Cardiac fibroblast (primary cell): Measurements from ENCODE around the gene CDH13.

Experiments
- DNase-seq, 2 donors: peaks; one replicate each; pipeline versions ENCODE4 v3.0.0 to v3.0.0-alpha.2; 2010; ENCODE audit warnings: low read depth in 2 of 2
- H3K4me3 ChIP-seq, 2 donors: replicated peaks in 1 of 2; 1 replicate in 1 of 2; 2 replicates in 1 of 2; pipeline ENCODE4 v1.5.1; 2011; ENCODE audit warnings: low read depth in 2 of 2, low read length in 2 of 2, mild to moderate bottlenecking in 2 of 2, moderate library complexity in 1 of 2
- CTCF ChIP-seq: IDR thresholded peaks from one replicate; pipeline ENCODE4 v1.5.1; 2011; ENCODE audit warnings: low read depth, mild to moderate bottlenecking, low read length, inconsistent platforms

Gene CDH13

GRCh38 chr16:83738923-83739503, 1112.2 kb downstream of the CDH13 start:
- H3K4me3 ChIP-seq = no peak overlapping the region
- peak in 1 of 2 donors; percentile 2 for DNase-seq
- no peak for TF ChIP-seq CTCF

- TF ChIP-seq CTCF = no peak
- H3K4me3 ChIP-seq = no peak overlapping the region
- DNase-seq = peak in 1 of 2 donors; percentile 1
Measured at GRCh38 chr16:83742124-83742899, 1115.5 kb downstream of the CDH13 start.

- TF ChIP-seq CTCF = no peak
- no peak for DNase-seq
- no peak overlapping the region for H3K4me3 ChIP-seq
Measured at GRCh38 chr16:83743241-83743640, 1116.5 kb downstream of the CDH13 start.

- DNase-seq = no peak
- no peak for TF ChIP-seq CTCF
- H3K4me3 ChIP-seq = no peak overlapping the region
Measured at GRCh38 chr16:83743720-83744119, 1117.0 kb downstream of the CDH13 start.

- TF ChIP-seq CTCF = no peak
- DNase-seq = peak in 1 of 2 donors; percentile 18
- no peak overlapping the region for H3K4me3 ChIP-seq
Measured at GRCh38 chr16:83744441-83744981, 1117.7 kb downstream of the CDH13 start.

- TF ChIP-seq CTCF = no peak
- H3K4me3 ChIP-seq = no peak overlapping the region
- DNase-seq = no peak
Measured at GRCh38 chr16:83746611-83747010, 1119.8 kb downstream of the CDH13 start.
